Chondrocyte (in vitro differentiated cells): Measurements from ENCODE around the gene PDCD10. TPM values are rescaled to one million over a fixed set of nuclear protein-coding genes. Genes with fewer than 3 reads are reported as not detected.

ENCODE experiments used
- DNase-seq: peaks from one replicate; pipeline ENCODE4 v3.0.0; 2021; ENCODE audit warnings: mixed read lengths, low spot score
- H3K27ac Mint-ChIP-seq: one replicate; pipeline ENCODE4 v1.8.0; 2021; ENCODE audit warnings: mild to moderate bottlenecking, moderate library complexity, mixed read lengths; ENCODE audit not compliant: unreplicated experiment
- H3K27me3 Mint-ChIP-seq: 2 replicates; pipeline ENCODE4 v1.8.0; 2021; ENCODE audit warnings: low read depth, mixed read lengths
- H3K36me3 Mint-ChIP-seq: 2 replicates; pipeline ENCODE4 v1.8.0; 2021; ENCODE audit warnings: low read depth, mixed read lengths
- H3K4me1 Mint-ChIP-seq: 2 replicates; pipeline ENCODE4 v1.8.0; 2021; ENCODE audit warnings: low read depth, mild to moderate bottlenecking, mixed read lengths
- H3K4me3 Mint-ChIP-seq: one replicate; pipeline ENCODE4 v1.8.0; 2021; ENCODE audit warnings: mild to moderate bottlenecking, moderate library complexity, mixed read lengths; ENCODE audit not compliant: unreplicated experiment
- H3K9me3 Mint-ChIP-seq: 2 replicates; pipeline ENCODE4 v1.8.0; 2021; ENCODE audit warnings: low read depth, mixed read lengths
- total RNA-seq: library from RNA; stranded (reverse); gene quantifications from 3 replicates; pipeline ENCODE4 v1.2.1, GENCODE V29; 2021
- TF ChIP-seq, protein P1 (sequence below): fragments of 200-600 bp; sonication (generic); IDR thresholded peaks from 2 replicates; pipeline ENCODE4 v1.5.0; 2021; ENCODE audit warnings: antibody characterized with exemption, mild to moderate bottlenecking, moderate library complexity

PDCD10 gene
- total RNA-seq, 1 donor from 2014 or later = 37.2 TPM

DNA sequence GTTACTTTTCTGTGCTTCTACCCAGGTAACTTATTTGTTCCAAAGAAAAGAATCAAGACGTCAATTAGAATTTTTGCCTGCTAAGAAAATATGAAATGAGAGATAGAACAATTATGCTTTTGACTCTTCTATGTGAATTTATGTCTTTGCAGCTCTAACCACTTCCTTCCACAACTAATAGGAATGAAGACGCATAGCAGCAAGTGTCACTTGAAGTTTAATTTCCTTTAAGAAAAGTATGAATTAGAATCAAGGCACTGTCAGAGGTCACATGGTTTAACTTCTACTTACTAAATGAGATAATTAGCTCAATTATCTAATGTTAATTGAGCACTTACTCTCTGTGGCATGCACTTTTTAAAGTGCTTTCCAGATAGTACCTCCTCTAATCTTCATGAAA, 84.2 kb downstream of the PDCD10 start:
- H3K36me3 Mint-ChIP-seq = peaks cover 2% of the 10 kb centered on the region
- DNase-seq = no peak
- H3K4me1 Mint-ChIP-seq = no peaks in the 10 kb centered on the region
- H3K27me3 Mint-ChIP-seq = peaks cover 3% of the 10 kb centered on the region
- peaks cover 8% of the 10 kb centered on the region for H3K9me3 Mint-ChIP-seq
- TF ChIP-seq, protein P1, sequence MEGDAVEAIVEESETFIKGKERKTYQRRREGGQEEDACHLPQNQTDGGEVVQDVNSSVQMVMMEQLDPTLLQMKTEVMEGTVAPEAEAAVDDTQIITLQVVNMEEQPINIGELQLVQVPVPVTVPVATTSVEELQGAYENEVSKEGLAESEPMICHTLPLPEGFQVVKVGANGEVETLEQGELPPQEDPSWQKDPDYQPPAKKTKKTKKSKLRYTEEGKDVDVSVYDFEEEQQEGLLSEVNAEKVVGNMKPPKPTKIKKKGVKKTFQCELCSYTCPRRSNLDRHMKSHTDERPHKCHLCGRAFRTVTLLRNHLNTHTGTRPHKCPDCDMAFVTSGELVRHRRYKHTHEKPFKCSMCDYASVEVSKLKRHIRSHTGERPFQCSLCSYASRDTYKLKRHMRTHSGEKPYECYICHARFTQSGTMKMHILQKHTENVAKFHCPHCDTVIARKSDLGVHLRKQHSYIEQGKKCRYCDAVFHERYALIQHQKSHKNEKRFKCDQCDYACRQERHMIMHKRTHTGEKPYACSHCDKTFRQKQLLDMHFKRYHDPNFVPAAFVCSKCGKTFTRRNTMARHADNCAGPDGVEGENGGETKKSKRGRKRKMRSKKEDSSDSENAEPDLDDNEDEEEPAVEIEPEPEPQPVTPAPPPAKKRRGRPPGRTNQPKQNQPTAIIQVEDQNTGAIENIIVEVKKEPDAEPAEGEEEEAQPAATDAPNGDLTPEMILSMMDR = no peak
- no peak overlapping the region for H3K27ac Mint-ChIP-seq
- no peak overlapping the region for H3K4me3 Mint-ChIP-seq

DNA sequence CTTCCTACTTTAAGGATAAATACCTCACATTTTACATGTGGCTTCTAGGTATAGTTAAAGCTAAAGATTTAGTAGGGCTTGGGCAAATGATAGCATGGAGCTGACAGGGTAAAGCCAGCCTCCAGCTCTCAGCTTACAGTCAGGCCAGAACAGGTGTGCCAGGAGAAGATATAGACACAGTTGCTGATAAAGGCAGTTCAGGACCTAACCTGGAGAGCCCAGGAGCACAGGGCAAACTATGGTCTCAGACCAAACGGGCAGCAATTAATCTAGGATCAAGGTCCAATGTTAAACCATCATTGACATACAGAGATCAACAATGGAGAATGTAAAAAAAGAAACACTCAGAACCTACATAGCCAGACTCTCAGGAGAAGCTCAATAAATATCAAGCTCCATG, 84.9 kb downstream of the PDCD10 start:
- TF ChIP-seq, protein P1 = no peak
- no peak overlapping the region for H3K27ac Mint-ChIP-seq
- no peak for DNase-seq
- peaks cover 3% of the 10 kb centered on the region for H3K27me3 Mint-ChIP-seq
- no peaks in the 10 kb centered on the region for H3K4me1 Mint-ChIP-seq
- peaks cover 8% of the 10 kb centered on the region for H3K9me3 Mint-ChIP-seq
- no peak overlapping the region for H3K4me3 Mint-ChIP-seq
- peaks cover 2% of the 10 kb centered on the region for H3K36me3 Mint-ChIP-seq

DNA sequence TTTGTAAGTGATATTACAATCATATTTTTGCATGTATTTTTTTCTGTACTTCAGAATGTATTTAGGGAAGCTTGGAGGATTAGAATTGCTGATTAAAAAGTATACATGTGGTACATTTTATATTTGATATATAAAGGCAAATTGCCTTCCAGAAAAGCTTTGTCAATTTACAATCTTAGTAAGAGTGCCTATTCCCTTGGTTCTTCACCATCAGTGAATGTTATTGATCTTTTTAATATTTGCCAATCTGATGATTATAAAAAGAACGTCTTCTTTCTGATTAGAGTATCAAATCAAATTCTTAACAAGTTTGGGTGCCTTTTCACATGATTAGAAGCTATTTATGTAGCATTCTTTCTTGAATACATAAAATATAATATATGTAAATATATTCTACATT, 90.1 kb downstream of the PDCD10 start:
- Mint-ChIP-seq H3K9me3 (peaks cover 16% of the 10 kb centered on the region), H3K36me3 (peaks cover 2% of the 10 kb centered on the region), H3K4me3 (no peak overlapping the region), H3K27ac (no peak overlapping the region), H3K4me1 (no peaks in the 10 kb centered on the region), H3K27me3 (peaks cover 7% of the 10 kb centered on the region)
- DNase-seq = no peak
- TF ChIP-seq, protein P1 = no peak

Other genes with a start within 250 kb of the PDCD10 start
- gene WDR49, start 81.0 kb downstream of the PDCD10 start, total RNA-seq = not detected in 3 replicates
- 1.3 to 2.5 TPM (median 2.4 TPM) in 3 replicates for gene SERPINI1, start 829 bp upstream of the PDCD10 start, total RNA-seq